Heart right ventricle (tissue), 16 donors: ENCODE data around the gene OR2F2. TPM values are rescaled to one million over a fixed set of nuclear protein-coding genes. Genes with fewer than 3 reads are reported as not detected.

Experiments
- ATAC-seq, 8 donors: fragments of 200-7000 bp; cut with Tn5 transposase; one replicate each; pipeline ENCODE4 v1.9.1; 2020; ENCODE audit warnings: mild to moderate bottlenecking in 8 of 8, moderate library complexity in 8 of 8, moderate number of reproducible peaks in 1 of 8
- DNase-seq, 2 donors: peaks; one replicate each; pipeline ENCODE4 v3.0.0-alpha.2; 2020
- H3K27ac ChIP-seq, 10 donors: fragments of 200-600 bp; sonication (generic) in 2 of 10; one replicate each; pipeline versions ENCODE4 v1.5.0 to v1.8.0; 2020 to 2022; ENCODE audit warnings: mild to moderate bottlenecking in 3 of 10
- H3K27me3 ChIP-seq, 7 donors: fragments of 200-600 bp; one replicate each; pipeline ENCODE4 v1.8.0; 2021 to 2022; ENCODE audit warnings: mild to moderate bottlenecking in 2 of 7
- H3K36me3 ChIP-seq, 9 donors: fragments of 200-600 bp; sonication (generic) in 1 of 9; one replicate each; pipeline versions ENCODE4 v1.5.0 to v1.8.0; 2020 to 2022; ENCODE audit warnings: mild to moderate bottlenecking in 2 of 9
- H3K4me1 ChIP-seq, 9 donors: fragments of 200-600 bp; sonication (generic) in 1 of 9; one replicate each; pipeline versions ENCODE4 v1.5.0 to v1.8.0; 2020 to 2022; ENCODE audit warnings: mild to moderate bottlenecking in 4 of 9
- H3K4me3 ChIP-seq, 10 donors: fragments of 200-600 bp; sonication (generic) in 2 of 10; one replicate each; pipeline versions ENCODE4 v1.5.0 to v1.8.0; 2020 to 2022; ENCODE audit warnings: mild to moderate bottlenecking in 7 of 10, moderate library complexity in 2 of 10
- H3K9me3 ChIP-seq, 11 donors: fragments of 200-600 bp in 10 of 11; sonication (generic) in 2 of 11; one replicate each; pipeline versions ENCODE4 v1.5.0 to v1.8.0; 2013 to 2022; ENCODE audit warnings: mild to moderate bottlenecking in 2 of 11, control low read depth in 1 of 11, moderate library complexity in 1 of 11
- CTCF ChIP-seq, 9 donors: fragments of 200-600 bp; sonication (generic) in 2 of 9; IDR thresholded peaks; one replicate each; pipeline versions ENCODE4 v1.5.0 to v1.8.0; 2021 to 2022; ENCODE audit warnings: antibody characterized with exemption in 9 of 9, mild to moderate bottlenecking in 5 of 9, moderate library complexity in 1 of 9
- WGBS, 2 donors: extraction: QIAGEN DNeasy Blood & Tissue Kit; methylation state at CpG; one replicate each; pipeline ENCODE4 v1.1.7; 2013; ENCODE audit warnings: inconsistent platforms in 1 of 2; 5-methylcytosine and 5-hydroxymethylcytosine counted together
- intact Hi-C, 10 donors: fragments of 100-400 bp; cut with DNase I; formaldehyde crosslinking; loops; one replicate each; pipeline versions ENCODE4 v1.11.1 to v1.14.2; 2022
- polyA plus RNA-seq, 2 donors: library from polyadenylated mRNA; stranded (reverse); fragments of 200-250 nt; gene quantifications; one replicate each; pipeline ENCODE4 v1.2.3, GENCODE V29; 2013
- total RNA-seq, 10 donors: library from RNA; stranded (reverse); fragmentation: NEBNext Ultra II Directional in 3 of 10; extraction: Animal tissue kit (Norgen Biotek cat#: 25700) in 3 of 10; gene quantifications; one replicate each; pipeline versions ENCODE4 v1.2.1 to v1.2.4, GENCODE V29; 2021 to 2023
- donor health status: Arrhythmogenic right ventricular cardiomyopathy.
- donor health status: ischemic (EF 13 %, LVEDD 7.1; RV severe dilation, severe dysfunction).
- donor health status: healthy with polysubstance abuse.
- donor health status: DM: no; HTN: yes; CAD: no.
- donor health status: DM: no; HTN: no; CAD: no.
- donor health status: ischemic (EF 25% LVEDD 6.9; RV normal size, moderate dysfunction).
- donor health status: ischemic (EF 25% LVEDD 5.7; RV mildly dilated, moderate dysfunction).
- donor health status: healthy.
- donor health status: DM: yes; HTN: yes; CAD: no.
- donor health status: Ischemic cardiomyopathy.
- donor health status: ischemic (EF 35%, LVEDD 5.7; RV mildly dilated, moderate dysfunction).
- donor health status: nonischemic (EF 11% LVEDD 7.7; RV severe dilation, severe dysfunction).
- donor health status: DM: yes; HTN: yes; CAD: no.
- donor health status: PGD.
- donor health status: ischemic (EF 29% LVEDD 5.4; RV normal size, mild dysfunction).
- donor health status: nonischemic (EF 23%, LVEDD 6.1; RV moderate dilation, normal function).

Gene OR2F2
- total and polyA plus RNA-seq, 12 donors: not detected

GRCh38 chr7:143979359-143979758 is 44.3 kb downstream of the OR2F2 start:
- H3K9me3 ChIP-seq: no peaks in the 10 kb centered on the region
- intact Hi-C loops: no loop called here
- ATAC-seq (no peak), DNase-seq (no peak)
- no peak overlapping the region for H3K4me3 ChIP-seq
- no peaks in the 10 kb centered on the region for H3K36me3 ChIP-seq
- H3K27ac ChIP-seq: no peak overlapping the region
- 85 to 93% methylated on average over 1 of the region's 1 CpG for WGBS, 2 donors
- no peaks in the 10 kb centered on the region for H3K4me1 ChIP-seq
- H3K27me3 ChIP-seq: no peaks in the 10 kb centered on the region
- no peak for TF ChIP-seq CTCF (IDR thresholded peaks at IDR 0.05)

- Histone ChIP-seq H3K4me1 (no peaks in the 10 kb centered on the region), H3K4me3 (no peak overlapping the region), H3K27ac (no peak overlapping the region), H3K27me3 (no peaks in the 10 kb centered on the region), H3K9me3 (no peaks in the 10 kb centered on the region), H3K36me3 (no peaks in the 10 kb centered on the region)
- no peak for TF ChIP-seq CTCF (IDR thresholded peaks at IDR 0.05)
- intact Hi-C loops: loop anchor here in 2 of 10 donors (10.0 kb wide), 2 partner anchors 55 to 65 kb away; no protein-coding TSS in a partner anchor
- DNase-seq (no peak), ATAC-seq (no peak)
- WGBS, 2 donors: 49 to 56% methylated on average over 2 of the region's 2 CpGs
These were observed 45.0 kb downstream of the OR2F2 start for GRCh38 chr7:143979998-143980397.

GRCh38 chr7:143980746-143981510 is 45.9 kb downstream of the OR2F2 start:
- DNase-seq (no peak), ATAC-seq (no peak)
- Histone ChIP-seq H3K4me3 (no peak overlapping the region), H3K36me3 (no peaks in the 10 kb centered on the region), H3K4me1 (no peaks in the 10 kb centered on the region), H3K27me3 (no peaks in the 10 kb centered on the region), H3K9me3 (no peaks in the 10 kb centered on the region), H3K27ac (no peak overlapping the region)
- 87% methylated on average over 10 of the region's 10 CpGs for WGBS, 2 donors
- intact Hi-C loops: loop anchor here in 2 of 10 donors (10.0 kb wide), 2 partner anchors 56 to 66 kb away; no protein-coding TSS in a partner anchor
- TF ChIP-seq CTCF (IDR thresholded peaks at IDR 0.05): no peak

GRCh38 chr7:143983960-143984359 is 48.9 kb downstream of the OR2F2 start:
- Histone ChIP-seq H3K4me3 (no peak overlapping the region), H3K36me3 (no peaks in the 10 kb centered on the region), H3K27me3 (no peaks in the 10 kb centered on the region), H3K9me3 (no peaks in the 10 kb centered on the region), H3K4me1 (peaks cover 0 to 15% (median under 1%) of the 10 kb centered on the region in 9 donors), H3K27ac (no peak overlapping the region)
- WGBS, 2 donors: 88 to 92% methylated on average over 5 of the region's 5 CpGs
- intact Hi-C loops: loop anchor here in 2 of 10 donors (10.0 kb wide), 2 partner anchors 59 to 69 kb away; no protein-coding TSS in a partner anchor
- no peak for TF ChIP-seq CTCF (IDR thresholded peaks at IDR 0.05)
- DNase-seq: no peak
- no peak for ATAC-seq

Other genes with a start within 250 kb of the OR2F2 start
- under 1 TPM in 2 of 10 donors, not detected in 8; 0.17 to 0.30 TPM for gene CTAGE6, start 177.5 kb upstream of the OR2F2 start, total RNA-seq
- under 1 TPM in 1 of 2 donors, not detected in 1; 0.22 TPM for gene CTAGE6, start 177.5 kb upstream of the OR2F2 start, polyA plus RNA-seq
- gene TCAF1, start 33.1 kb upstream of the OR2F2 start, total RNA-seq: 10 to 100 TPM; 44.3 to 62.8 (median 59.1) TPM
- gene TCAF1, start 33.1 kb upstream of the OR2F2 start, polyA plus RNA-seq: 10 to 100 TPM in 1 of 2 donors, 1 to 10 TPM in 1; 9.3 to 21.7 TPM
- gene OR2F1, start 19.6 kb downstream of the OR2F2 start, total RNA-seq: not detected
- gene OR2F1, start 19.6 kb downstream of the OR2F2 start, polyA plus RNA-seq: not detected
- not detected for gene OR6B1, start 65.1 kb downstream of the OR2F2 start, total RNA-seq
- not detected for gene OR6B1, start 65.1 kb downstream of the OR2F2 start, polyA plus RNA-seq
- not detected for gene OR2A5, start 113.7 kb downstream of the OR2F2 start, total RNA-seq
- gene OR2A5, start 113.7 kb downstream of the OR2F2 start, polyA plus RNA-seq: not detected
- not detected for gene OR2A25, start 134.6 kb downstream of the OR2F2 start, total RNA-seq
- not detected for gene OR2A25, start 134.6 kb downstream of the OR2F2 start, polyA plus RNA-seq
- gene OR2A12, start 151.0 kb downstream of the OR2F2 start, total RNA-seq: not detected
- not detected for gene OR2A12, start 151.0 kb downstream of the OR2F2 start, polyA plus RNA-seq
- not detected for gene OR2A2, start 174.3 kb downstream of the OR2F2 start, total RNA-seq
- gene OR2A2, start 174.3 kb downstream of the OR2F2 start, polyA plus RNA-seq: not detected
- gene OR2A14, start 187.9 kb downstream of the OR2F2 start, total RNA-seq: not detected
- gene OR2A14, start 187.9 kb downstream of the OR2F2 start, polyA plus RNA-seq: not detected
- gene CTAGE4, start 248.2 kb downstream of the OR2F2 start, total RNA-seq: under 1 TPM in 8 of 10 donors, not detected in 2; 0.13 to 0.80 (median 0.24) TPM
- gene CTAGE4, start 248.2 kb downstream of the OR2F2 start, polyA plus RNA-seq: under 1 TPM; 0.03 to 0.59 TPM